ENCODE data around the gene TMEM183A.

TMEM183A gene

DNA sequence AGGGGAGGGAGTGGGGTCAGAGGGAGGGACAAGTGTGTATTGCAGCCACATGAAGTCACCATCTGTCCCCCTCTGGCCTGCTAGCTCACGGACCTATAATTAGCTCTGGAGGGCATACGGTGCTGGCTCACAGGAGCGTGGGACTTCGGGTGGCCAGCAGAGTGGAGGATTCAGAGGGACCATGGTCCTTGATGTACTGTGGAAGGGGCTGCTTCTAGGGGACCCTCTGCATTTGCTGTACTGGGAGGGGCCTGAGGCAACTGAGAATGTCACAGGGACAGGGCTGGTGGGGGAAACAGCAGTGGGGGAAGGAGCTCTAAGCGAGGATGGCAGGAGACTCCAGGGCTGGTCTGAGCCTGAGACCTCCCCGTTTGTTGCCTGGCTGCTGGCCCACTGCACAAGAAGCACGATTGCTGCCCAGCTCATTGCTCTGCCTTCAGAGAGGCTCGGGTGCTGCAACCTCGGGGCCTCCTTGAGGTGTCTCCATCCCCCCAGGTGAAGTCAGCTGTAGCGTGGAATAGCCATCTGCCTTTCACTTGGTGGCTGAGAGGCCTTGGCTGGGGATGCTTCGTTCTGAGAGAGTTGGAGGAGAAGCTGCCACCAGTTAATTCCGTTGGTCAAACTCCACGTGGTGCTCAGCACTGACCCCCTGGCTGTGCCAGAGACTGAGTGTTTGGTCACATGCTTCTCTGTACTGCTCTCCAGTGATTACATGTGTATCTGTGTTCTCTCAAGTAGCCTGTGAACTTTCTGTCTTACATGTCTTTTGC is 21.8 kb downstream of the TMEM183A start:
- no peak for DNase-seq (ENCODE audit: low spot score)

DNA sequence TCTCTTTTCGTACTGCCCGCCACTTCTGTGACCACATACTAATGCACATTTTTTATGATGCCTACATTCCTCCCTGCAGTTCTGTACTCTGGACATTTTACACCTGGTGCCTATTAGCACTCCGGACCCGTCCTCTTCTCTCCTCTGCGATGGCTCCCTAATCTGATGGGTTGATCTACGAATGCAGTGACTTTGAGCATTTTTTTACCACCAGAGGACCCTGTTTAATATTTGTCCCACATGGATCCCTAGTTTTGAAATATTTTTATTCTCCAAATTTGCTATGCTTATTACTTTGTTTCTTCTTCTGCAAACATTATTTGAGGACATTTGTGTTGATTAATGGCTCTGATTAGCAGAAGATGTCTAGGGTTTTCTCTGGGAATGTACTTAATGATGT is 24.3 kb downstream of the TMEM183A start:
- peak; percentile 26 for DNase-seq (ENCODE audit: low spot score)

DNA sequence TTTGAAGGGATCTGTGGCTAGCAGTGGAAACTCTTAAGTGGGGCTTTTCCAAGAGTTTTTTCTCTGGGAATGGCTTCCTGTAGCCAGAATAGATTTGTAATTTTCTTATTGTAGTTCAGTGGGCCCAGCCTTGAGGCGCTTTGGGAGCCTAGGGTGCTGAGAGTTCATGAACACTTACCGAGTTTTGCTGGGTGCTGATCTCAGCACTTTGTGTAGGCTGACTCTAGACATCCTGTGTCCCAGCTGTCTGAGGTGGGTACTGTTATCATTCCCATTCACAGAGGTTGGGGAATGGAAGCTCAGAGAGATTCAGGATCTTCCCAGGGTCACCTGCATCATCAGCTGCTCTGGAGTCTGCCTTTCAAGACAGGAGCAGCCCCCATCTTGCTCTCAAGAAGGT is 26.1 kb downstream of the TMEM183A start:
- DNase-seq (ENCODE audit: low spot score): no peak

DNA sequence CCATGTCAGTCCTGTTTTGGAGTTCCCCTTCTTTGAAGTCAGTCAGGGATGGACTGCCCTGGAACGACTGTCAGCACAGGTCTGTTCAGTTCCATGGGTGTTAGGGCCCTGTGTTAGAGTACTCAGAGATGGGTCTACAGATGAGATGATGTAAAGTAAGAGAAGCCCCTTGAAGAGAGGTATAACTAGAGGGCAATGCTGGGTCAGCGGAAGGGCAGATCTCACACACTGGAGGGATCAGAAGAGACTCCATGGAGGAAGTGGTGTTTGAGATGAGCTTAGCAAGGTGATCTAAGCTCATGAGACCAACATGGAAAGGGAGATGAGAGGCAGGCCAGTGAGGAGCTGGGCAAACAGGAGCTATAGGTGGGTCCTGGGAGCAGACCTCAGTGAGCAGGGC is 26.7 kb downstream of the TMEM183A start:
- DNase-seq (ENCODE audit: low spot score): no peak

DNA sequence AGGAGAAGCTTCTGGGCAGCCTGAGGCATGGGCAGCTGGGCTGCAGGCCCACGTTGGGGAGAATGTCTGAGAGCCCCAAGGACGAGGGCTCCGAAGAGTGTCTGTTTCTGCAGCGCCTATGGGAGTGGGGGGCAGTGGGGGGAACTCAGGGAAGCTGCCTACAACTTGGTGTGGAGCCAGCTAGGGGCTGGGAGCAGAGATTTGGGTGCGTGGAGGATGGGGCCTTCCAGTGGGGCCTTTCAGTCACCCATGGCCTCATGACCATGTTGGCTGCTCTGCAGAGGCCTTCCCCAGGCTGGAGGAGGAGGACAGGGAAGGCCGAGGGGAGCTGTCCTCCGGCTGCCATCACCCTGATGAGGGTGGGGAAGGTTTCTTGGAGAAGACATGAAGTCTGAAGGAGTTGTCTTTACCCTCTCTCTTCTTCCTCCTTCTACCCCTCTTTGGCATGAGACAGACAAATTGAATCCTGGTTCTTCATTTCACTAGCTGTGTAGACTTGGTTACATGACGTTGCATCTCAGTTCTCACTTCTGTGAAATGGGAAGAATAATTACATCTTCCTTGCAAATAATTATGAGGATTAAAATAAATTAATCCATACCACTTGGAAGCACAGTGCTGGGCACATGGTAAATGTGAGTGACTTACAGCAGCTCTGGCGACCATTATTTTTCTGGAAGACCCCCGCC is 27.4 kb downstream of the TMEM183A start:
- DNase-seq (ENCODE audit: low spot score): no peak

DNA sequence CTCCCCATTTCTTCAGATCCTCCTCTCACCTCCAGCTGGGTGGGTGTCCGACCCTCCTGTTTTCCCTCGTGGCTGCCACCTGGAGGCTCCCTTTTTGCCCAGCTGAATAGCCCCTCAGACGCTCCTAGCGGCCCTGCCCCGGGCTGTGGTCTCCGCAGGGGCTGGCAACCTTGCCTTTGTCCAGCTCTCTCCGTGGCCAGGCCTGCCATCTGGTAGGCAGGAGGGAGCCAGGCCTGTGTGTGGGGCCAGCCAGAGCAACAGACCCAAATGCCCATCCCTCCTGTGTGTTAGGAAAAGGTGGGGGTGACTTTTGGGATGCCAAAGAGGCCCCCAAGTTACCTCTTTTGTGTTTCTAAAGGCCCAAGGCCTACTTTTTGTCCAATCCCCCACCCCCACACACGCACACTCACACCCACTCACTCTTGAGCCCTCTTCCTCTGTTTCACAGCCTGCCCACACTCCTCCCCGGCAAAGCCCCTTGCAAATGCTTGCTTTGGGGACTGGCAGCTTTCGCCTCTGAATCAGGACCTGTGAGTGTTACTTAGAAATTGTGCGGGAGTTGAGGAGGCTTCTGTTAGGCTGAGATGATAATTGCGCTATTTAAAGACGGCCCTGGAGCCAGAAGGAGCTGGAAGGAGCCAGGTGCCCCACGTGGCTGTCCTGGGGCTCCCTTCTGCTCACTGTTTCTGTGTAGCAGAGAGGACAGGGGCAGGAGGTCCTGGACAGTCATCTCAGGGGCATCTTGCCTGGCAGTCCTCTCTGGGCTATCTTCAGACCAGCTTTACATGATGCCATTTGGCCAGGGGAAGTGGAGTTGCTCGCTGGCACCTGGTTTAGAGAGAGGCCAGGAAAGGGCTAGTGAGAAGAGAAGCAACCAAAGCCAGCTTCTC is 28.2 kb downstream of the TMEM183A start:
- DNase-seq (ENCODE audit: low spot score): no peak

DNA sequence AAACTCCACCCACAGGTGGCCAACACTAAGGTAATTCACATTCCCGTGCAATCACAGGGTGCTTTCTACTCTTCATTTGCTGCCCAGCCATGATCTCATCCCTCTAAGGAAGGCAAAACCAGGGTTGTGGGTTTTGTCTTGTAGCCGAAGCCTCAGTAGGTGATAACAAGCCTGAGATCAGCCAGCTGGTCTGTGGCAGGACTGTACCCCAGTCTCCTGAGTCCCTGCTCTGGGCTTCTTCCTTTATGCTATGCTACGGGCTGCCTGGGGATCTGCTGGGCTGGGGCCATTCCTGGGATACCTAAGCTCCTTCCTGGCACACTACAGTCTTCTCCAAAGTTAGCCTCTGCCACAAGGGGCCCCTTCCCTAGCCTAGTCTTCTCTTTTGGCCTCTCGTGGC is 29.0 kb downstream of the TMEM183A start:
- no peak for DNase-seq (ENCODE audit: low spot score)

DNA sequence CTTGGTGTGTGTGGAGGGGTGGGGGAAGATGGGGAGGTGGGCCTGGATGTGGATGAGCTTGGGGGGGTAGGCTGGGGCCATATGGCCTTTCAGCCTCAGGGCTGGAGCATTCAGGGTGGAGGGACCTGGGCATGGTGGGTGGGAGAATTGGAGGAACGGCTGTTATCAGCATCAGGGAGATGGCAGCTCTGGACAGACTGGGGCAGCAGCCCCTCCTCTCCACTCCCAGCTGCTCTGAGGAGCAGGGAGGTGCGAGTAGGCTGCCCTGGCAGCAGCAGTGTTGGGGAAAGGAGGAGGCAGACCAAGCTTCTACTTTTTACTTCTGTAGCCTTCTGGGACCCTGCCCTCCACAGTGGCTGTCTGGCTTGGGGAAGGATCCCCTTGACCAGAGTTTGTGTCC is 29.4 kb downstream of the TMEM183A start:
- DNase-seq (ENCODE audit: low spot score): no peak

DNA sequence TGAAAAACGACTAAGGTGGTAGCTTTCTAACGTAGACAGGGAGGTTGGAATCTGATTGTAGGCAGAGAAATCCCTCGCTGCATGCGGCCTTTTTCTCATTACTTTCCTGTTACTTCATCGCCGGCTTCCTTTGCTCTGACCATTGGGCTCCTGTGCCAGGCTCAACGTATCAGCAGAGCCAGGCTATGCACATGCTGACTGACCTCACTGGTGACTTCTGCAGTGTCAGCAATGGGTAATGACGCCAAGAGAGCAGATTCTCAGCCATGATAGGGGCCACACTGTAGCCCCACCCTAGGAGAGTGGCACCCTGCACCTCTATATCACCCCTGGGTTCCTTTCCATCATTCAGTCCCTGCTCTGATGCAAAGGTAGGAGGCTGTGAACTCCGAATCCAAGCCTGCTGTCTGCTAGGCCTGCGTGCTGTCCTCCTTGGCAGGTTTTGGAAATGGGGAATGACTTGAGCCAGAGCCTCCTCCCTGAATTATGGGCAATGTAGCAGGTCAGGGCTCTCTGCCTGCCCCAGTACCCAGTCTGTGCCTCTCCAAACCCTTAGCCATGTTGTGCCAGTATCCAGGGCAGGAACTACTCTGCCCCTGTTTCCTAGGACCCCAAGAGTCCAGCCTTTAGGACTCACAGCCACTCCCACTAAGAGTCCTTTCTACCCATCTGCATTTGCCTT is 30.5 kb downstream of the TMEM183A start:
- DNase-seq (ENCODE audit: low spot score): no peak

DNA sequence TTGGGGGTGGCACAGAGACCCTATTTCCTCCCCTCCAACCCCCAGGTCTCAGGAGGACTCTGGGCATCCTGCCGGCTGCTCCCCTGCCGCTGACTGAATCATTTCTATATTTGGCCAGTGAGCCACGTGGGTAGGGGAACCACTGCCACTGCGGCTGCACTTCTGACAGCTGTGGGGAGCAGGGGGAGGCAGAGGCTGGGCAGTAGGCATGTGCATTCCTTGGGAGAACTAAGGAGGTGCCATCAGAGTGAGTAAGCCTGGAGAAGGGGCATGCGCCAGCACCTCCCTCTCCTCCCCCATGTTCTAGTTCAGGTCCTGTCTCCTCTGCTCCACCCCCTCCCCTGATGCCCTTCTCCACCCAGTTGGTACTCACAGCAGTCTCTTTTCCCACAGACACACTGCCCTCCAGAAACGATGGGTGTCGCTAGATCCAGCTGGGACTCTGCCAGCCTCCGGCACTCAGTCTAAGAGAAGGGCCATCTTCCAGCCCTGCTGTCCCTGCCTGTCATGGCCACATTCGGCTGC is 31.1 kb downstream of the TMEM183A start:
- peak; percentile 43 for DNase-seq (ENCODE audit: low spot score)

DNA sequence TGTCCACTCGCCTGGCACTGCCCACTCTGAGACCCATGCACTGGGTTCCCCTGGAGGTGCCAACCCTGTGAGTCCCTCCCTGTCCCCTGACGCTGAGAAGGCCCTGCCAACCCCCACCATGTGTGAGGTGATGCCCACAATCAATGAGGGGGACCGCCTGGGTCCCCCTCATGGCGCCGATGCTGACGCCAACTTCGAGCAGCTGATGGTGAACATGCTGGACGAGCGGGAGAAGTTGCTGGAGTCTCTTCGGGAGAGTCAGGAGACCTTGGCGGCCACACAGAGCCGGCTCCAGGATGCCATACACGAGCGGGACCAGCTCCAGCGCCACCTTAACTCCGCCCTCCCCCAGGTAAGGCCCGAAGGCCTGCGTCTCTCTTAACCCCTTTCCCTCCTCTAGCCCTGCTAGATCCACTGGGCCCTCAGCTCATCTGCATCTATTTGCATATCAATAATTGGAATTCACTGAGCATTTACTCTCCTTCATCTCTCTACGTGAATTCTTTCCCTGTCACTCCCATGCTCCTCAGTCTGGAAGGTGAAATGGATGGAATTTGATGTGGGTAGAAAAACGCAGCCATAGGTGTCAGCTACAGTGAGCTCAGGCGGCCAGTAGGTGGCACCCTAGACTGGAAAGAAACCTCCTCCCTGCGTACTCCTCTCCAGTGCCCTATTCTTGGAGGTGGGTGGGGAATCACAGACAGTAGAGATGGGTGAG is 31.9 kb downstream of the TMEM183A start:
- DNase-seq (ENCODE audit: low spot score): peak; percentile 81

DNA sequence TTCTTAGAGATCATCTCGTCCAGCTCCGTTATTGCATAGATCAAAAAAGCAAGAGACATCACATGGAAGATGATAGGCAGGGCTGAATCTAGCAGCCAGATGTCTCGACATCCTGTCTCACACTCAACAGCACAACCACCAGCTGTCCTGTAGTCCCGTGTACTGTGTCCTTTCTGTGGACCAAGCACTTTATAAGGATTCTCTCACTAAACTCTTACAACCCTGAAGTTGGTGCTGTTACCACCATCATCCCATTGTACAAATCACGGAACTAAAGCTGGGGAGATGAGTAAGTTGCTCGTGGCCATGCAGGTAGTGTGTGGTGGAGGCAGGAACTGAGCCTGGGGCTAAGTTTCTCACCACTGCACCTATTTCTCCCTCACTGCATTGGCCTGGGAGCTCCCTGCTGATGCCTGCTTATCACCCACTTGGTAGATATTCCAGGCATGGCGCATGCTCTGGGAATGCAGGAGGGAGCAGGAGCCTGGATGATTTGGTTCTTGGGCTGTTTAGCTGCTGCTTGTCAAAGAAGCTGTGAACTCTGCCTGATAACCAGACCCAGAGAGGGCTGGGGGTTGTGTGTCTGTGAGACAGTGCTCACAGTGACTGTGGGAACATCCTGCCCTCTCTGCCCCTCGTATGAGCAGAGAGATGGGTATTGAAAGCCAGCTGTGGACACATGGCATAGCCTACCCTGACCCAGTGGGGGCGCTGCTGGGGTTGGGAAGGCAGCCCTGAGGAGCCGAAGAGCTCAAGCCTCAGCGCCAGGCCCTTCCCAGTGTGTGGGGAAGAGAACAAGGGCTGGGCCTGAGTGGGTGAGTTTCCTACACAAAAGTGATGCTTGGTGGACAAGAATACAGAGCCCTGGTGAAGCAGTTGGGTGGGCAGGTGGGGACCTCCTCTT is 32.7 kb downstream of the TMEM183A start:
- DNase-seq (ENCODE audit: low spot score): peak; percentile 52

DNA sequence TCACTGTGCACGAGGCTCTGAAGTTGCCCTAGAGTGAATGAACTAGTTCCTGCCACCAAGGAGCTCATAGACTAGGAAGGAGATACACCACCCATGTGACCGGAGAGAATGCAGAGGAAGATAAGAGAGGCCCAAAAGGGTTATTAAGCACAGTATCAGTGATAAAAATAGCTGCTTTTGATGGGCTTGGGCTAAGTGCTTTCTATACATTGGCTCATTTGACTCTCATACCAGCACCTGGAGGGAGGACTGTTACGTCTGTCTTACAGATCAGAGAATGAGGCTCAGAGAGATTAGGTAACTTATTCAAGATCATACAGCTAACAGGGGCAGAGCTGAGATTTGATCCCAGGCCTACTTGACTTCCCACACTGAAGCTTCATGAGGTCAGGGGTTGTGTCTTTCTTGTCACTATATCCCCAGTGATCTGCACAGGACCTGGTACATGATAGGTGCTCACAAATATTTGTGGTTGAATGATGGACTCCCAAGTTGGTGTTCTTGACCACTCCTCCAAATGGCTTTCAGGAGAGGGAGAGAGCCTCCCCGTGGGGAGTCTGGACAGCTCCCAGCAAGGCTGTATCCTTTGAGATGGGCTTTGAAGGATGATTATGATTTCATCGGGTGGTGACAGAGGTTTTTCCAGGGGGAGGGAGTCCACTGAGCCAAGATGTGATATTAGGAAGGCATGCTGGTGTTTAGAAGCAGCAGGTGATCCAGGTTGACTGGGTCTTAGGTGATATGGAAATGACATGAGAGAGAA is 33.5 kb downstream of the TMEM183A start:
- DNase-seq (ENCODE audit: low spot score): peak; percentile 35

DNA sequence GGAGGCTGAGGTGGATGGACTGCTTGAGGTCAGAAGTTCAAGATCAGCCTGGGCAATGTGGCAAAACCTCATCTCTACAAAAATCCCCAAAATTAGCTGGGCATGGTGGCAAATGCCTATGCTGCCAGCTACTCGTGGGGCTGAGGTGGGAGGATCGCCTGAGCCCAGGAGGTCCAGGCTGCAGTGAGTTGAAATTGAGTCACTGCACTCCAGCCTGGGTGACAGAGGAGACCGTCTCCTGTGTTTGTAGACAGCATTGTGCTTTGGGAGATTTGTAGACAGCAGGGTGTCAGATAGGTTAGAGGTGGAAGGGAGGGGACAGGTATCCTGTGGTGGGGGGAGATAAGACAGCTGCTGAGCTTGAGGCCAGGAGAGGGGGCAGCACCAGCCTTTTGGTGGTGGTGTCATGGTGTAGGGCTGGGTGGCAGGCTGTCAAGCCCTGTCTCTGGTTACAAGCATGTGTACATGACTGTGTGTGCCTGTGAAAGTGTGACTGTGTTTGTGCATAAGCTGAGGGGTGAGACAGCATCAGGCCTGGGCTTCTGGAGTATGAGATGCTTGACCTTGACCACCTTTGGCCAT is 34.3 kb downstream of the TMEM183A start:
- no peak for DNase-seq (ENCODE audit: low spot score)

DNA sequence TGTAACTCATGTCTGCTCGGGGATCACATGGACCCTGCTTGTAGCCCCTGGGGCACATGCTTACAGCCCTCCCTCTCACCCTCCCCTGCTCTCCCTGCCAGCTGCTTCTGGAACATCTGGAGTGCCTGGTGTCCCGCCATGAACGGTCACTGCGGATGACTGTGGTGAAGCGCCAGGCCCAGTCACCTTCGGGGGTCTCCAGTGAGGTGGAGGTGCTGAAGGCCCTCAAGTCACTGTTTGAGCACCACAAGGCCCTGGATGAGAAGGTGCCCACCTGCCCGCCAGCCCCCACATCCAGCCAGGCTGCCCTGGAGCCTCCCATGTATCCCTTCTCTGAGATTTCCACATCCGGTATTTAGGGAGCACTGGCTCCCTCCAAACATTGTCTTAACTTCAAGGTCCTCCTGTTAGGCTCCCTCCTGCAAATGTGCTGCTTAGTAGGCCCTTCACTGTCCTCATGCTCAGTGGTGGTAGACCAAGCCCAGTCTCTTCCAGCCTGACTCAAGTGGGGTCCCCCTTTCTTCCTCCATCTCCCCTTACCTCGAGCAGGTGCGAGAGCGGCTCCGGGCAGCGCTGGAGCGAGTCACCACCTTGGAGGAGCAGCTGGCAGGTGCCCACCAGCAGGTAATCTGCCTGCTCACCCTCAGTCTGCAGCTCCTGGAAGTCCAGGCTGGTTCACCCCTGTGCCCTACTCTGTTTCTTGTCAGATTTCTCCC is 36.8 kb downstream of the TMEM183A start:
- DNase-seq (ENCODE audit: low spot score): no peak

DNA sequence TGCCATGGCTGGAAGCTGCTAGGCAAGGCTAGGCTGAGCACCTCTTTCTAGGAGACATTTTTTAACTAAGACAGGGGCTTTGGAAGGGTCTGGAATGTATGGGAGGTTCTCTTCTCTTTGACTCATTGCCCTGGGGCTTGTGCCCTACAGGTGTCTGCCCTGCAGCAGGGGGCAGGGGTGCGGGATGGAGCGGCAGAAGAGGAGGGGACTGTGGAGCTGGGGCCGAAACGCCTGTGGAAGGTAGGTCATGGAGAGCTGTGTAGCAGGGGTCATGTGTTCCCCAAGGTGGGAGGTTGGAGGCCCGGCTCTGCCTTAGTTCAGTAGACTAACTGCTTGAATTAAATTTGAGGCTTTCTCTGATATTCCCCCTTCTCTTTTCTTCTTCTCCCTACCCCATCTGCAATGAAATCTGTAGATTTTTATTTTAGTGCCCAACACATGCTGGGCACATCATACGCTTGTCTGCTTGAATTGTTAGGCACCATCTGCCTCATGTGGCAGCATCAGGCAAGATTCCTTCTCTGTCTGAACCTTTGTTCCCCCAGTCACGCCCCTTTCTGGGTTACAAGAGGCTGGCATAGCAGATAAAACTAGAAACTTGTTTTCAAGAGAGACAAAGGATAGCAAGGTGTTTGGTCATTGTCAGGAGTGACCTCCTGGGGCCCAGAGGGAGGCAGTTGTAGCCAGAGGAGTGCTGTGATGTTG is 37.5 kb downstream of the TMEM183A start:
- no peak for DNase-seq (ENCODE audit: low spot score)

DNA sequence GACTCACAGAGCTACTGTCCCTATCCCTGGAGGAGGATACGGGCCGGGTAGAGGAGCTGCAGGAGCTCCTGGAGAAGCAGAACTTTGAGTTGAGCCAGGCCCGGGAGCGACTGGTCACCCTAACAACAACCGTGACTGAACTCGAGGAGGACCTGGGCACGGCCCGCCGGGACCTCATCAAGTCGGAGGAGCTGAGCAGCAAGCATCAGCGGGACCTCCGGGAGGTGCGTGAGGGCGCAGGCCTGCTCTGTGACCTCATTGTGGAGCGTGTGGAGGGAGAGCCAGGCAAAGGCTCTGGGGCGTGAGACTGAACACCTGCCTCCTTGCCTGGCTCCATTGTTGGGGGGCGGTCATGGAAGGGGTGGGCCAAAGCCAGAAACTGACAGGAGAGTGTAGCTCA is 38.2 kb downstream of the TMEM183A start:
- no peak for DNase-seq (ENCODE audit: low spot score)

All from NAMALWA (cell line).